Left renal pelvis (tissue), 4 donors: Measurements from ENCODE around the gene LIMS1. TPM values are rescaled to one million over a fixed set of nuclear protein-coding genes. Genes with fewer than 3 reads are reported as not detected.
"Not testable (repeated sequence)": the region's sequence is repeated elsewhere in the genome, so short reads cannot be mapped to it uniquely, and the experiment has no call there.

Experiments used
- DNase-seq, 4 donors: peaks; one replicate each; pipeline ENCODE4 v3.0.0-alpha.2; 2013; ENCODE audit warnings: low read depth in 4 of 4, low spot score in 3 of 4
- polyA plus RNA-seq, 4 donors: library from polyadenylated mRNA; unstranded; fragments of 120-200 nt; gene quantifications; one replicate each; pipeline ENCODE4 v1.2.1, GENCODE V29; 2013; ENCODE audit not compliant: insufficient read length in 4 of 4

Gene LIMS1
- polyA plus RNA-seq, 4 donors, result 48.1 to 54.0 (median 51.3) TPM

DNA sequence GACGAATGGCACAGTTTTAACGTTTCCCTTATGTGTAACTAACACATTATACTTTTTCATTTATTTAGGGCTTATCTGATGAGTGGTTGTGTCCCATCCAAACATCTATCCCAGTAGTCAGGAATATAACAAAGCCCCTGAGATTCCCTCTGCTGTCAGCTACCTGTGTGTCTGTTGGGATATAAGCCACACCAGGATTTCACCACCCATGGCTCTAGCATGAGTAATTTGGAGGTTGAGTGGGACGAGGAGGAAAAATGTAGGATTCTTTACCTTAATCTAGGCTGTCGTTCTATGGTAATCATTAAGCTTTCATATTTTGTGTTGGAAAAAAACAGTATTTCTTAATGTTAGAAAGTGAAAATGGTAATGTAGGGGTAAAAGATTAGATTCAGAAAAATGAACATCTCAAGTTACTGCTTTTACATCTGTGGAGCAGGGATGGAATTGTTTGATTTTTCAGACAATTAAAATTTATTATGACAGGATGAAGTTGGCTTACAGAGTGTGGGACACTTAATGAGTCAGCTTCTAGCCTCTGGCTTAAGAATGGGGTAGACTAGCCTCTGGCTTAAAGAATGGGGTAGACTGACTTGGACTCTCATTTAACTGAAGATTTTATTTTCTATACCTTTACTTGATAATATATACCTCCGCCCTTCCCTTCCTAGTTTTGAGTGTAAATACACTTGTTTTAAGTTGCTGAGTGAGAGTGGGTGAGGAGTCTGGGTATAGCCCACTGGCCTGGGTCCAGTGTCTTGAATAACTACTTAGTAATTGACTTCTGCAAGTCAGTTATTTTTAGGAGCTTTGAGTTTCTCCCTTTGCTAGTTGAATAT lies 96.5 kb downstream of the LIMS1 start:
- DNase-seq, result no peak

DNA sequence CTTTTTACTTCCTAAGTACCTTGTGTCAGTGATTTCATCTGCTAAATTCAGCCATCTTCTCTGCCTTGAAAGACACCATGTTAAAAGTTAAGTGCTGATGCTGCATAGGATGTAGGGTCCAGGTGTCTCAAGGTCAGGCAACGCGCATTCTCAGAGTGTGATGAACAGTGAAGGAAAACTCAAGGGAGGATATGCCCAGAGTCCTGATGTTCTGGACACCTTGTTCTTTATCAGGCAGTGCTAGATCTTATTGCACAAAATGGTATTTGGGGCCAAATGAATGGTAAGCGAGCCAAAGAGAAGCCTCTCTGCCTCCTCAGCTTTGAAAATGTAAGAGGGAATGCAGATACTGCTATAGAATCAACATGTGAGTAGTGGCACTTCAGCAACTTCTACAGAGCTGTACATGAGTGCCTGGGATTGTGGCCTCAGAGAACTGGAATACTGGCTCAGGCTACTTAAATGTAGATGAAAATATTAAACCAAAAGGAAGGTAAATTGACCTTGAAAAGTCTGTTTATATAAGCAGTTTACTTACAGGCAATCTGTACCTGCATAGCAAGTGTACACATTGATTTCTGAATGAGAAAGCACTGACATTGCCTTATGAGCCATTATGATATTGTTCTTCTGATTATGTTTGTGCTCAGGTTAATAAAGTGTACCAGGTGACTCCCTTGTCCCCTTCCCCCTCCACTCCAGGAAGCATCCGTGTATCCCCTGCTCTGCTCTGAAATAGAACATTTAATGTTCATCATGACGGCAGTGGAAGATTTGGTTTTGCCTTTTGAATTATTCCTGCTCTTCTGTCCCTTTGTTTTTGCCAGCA lies 98.3 kb downstream of the LIMS1 start:
- no peak for DNase-seq

DNA sequence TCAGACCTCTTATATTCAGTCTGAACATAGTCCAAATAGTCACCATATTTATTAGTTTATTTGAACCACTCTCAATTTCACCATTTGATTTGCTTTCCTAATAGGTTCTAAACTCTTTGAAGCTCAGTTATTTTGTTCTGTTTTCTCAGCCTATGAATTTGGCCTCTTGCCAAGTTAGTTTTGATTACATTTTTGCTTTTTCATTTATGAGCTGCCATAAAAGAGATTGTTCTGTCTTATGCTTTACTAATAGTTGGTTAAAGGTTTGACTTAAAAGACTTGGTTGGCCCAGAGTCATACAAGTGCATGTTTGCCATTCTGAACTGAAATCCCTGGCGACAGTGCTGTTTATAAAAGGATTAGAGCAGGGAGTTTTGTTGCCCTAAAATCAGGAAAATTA lies 99.1 kb downstream of the LIMS1 start:
- no peak for DNase-seq

DNA sequence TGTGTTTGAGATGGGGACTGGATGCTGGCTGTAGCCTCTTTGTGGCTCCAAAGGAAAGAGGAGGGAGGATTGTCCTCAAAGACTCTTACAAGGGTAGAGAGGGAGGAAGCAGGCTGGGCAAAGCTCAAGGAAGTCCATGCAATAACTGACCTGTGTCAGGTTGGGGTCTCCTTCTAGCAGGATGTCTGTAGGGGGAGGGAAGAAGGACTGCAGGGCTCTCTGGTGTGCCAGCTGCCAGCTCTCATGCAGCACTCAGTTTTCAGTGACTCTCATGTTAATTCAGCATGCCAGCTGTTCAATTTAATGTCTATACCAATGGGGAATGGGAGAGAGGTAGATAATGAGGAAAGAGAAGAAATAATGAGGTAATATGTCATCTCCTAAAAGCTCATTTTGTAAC lies 99.7 kb downstream of the LIMS1 start:
- no peak for DNase-seq

DNA sequence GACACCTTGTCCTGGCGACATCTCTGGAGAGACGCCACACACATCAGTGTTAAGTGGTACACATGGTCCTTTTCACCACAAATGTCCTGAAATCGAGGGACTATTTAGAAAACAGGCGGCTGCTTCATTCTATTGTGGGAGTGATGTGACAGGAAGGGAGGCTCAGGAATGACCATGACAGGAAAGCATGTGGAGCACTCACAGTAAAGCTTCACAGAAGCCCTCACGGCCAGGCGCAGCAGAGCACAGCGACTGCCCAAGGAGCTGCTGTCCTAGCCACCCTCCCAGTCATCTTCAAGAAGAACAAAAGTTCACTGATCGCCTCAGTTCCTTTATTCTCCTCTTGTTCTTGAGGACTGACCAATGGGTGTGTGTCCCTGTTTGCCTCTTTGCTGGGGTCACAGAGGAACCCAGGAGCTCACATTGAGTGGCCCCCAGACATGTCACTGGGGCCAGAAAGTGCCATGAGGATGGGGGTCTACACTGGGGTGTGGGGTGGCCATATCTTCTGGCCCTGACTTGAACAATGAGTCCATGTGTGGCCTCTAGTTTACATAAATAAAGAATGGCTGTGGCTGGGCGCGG lies 100.4 kb downstream of the LIMS1 start:
- DNase-seq, result no peak

DNA sequence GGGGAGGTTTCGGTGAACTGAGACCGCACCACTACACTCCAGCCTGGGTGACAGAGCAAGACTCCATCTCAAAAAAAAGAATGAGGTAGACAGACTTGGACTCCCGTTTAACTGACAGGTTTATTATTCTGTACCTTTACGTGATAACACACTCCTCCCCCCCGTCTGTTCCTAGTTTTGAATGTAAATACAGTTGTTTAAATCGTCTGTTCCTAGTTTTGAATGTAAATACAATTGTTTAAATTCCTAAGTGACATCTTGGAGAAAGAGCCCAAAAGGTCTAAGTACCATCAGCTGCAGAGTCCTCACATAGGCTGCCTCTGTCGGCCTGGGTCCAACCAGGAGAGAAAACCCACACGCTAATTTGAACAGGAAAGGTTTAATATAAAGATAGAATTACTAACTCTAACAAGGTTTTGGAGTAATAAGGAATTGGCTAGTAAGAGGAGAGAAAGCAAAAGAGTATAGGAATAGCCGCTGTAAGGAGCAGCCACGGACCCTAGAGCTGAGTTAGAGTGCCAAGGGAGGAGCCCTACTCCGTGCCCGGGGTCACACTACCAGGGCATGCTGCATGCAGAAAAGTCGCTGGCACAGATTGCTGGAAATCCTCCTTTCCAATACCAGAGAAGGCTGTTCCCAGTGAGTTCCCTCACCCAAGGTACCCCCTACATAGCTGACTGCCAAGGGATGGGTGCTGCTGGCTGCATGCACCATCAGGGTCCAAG lies 101.5 kb downstream of the LIMS1 start:
- no peak for DNase-seq

DNA sequence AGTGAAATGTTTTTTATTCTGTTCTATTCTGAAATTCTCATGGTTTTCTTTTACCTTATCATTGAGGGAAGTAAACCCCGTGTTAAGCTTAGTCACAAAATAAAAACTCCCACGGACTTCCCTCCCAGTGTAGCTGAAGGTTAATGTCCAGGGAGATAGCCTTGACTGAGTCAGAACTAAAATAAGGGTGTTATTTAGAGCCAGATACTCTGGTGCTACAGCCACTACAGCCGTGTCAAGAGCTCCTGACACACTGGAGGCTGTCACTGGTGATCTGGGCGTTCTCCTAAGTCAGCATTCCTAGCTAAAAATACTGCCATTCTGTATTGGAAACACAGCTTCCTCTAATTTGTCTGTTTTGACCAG lies 103.0 kb downstream of the LIMS1 start:
- DNase-seq, result no peak

DNA sequence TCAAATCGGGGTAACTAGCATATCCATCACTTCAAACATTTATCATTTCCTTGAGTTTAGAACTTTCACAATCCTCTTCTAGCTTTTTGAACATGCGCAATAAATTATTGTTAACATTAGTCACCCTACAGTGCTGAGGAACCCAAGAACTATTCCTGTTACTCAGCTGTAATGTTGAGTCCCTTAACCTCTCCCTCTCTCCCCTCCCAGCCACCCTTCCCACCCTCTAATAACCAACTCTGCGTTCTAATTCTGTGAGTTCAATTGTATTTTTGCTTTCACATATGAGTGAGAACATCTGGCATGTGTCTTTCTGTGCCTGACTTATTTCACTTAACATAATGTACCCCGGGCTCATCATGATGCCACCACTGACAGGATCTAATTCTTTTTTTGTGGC lies 106.5 kb downstream of the LIMS1 start:
- no peak for DNase-seq

DNA sequence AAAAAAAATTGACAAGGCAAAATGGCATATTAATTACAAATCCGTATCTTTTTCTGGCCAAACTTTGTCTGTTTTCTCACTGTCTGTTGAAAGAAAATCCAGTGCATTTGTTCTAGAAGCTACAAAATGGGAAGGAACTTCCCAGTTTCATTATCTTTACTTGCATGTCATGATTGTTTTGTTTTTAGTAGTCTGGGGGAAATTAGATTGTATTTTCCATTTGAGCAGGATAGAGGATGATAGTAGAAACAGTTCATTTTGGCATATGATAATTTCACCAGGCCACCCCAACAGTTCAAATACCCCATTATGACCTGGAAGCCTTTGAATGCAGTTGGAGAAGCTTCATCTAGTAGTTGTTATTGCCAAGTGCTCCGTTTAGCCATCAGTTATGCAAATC lies 107.5 kb downstream of the LIMS1 start:
- DNase-seq, result no peak

DNA sequence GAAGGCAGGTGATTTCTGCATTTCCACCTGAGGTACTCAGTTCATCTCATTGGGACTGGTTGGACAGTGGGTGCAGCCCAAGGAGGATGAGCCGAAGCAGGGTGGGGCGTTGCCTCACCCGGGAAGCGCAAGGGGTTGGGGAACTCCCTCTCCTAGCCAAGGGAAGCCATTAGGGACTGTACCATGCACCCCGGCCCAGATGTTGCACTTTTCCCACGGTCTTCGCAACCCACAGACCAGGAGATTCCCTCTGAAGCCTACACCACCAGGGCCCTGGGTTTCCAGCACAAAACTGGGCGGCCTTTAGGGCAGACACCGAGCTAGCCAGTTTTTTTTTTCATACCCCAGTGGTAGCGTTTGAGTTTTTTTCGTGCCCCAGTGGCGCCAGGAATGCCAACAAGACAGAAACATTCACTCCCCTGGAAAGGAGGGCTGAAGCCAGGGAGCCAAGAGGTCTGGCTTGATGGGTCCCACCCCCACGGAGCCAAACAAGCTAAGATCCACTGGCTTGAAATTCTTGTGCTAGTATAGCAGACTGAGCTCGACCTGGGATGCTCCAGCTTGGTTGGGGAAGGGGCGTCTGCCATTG lies 109.1 kb downstream of the LIMS1 start:
- DNase-seq, result no peak

DNA sequence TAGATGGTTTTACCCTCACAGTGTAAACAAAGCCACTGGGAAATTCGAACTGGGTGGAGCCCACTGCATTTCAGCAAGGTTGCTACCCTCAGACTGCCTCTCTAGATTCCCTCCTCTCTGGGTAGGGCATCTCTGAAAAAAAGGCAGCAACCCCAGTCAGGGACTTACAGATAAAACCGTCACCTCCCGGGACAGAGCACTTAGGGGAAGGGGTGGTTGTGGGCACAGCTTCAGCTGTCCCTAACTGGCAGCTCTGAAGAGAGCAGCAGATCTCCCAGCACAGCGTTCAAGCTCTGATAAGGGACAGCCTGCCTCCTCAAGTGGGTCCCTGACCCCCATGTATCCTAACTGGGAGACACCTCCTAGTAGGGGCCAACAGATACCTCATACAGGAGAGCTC lies 109.6 kb downstream of the LIMS1 start:
- DNase-seq, result not testable (repeated sequence)

DNA sequence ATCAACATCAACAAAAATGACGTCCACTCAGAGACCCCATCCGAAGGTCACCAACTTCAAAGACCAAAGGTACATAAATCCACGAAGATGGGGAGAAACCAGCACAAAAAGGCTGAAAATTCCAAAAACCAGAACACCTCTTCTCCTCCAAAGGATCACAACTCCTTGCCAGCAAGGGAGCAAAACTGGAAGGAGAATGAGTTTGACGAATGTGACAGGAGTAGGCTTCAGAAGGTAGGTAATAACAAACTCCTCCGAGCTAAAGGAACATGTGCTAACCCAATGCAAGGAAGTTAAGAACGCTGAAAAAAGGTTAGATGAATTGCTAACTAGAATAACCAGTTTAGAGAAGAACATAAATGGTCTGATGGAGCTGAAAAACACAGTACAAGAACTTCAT lies 110.2 kb downstream of the LIMS1 start:
- DNase-seq, result not testable (repeated sequence)

DNA sequence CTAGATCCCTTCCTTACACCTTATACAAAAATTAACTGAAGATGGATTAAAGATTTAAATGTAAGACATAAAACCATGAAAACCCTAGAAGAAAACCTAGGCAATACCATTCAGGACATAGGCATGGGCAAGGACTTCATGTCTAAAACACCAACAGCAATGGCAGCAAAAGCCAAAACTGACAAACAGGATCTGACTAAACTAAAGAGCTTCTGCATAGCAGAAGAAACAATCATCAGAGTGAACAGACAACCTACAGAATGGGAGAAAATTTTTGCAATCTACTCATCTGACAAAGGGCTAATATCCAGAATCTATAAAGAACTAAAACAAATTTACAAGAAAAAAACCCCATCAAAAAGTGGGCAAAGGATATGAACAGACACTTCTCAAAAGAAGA lies 114.5 kb downstream of the LIMS1 start:
- not testable (repeated sequence) for DNase-seq

DNA sequence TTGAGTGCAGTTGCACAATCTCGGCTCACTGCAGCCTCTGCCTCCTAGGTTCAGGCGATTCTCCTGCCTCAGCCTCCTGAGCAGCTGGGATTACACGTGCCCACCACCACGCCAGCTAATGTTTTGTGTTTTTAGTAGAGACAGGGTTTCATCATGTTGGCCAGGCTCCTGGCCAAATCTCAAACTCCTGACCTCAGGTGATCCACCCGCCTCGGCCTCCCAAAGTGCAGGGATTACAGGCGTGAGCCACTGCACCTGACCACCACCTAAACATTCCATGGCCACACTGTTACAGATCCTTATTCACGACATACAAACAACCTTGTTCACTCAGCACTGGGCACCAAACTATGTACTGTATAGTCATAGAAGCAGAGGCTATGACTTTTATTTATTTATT lies 116.2 kb downstream of the LIMS1 start:
- DNase-seq, result not testable (repeated sequence)

DNA sequence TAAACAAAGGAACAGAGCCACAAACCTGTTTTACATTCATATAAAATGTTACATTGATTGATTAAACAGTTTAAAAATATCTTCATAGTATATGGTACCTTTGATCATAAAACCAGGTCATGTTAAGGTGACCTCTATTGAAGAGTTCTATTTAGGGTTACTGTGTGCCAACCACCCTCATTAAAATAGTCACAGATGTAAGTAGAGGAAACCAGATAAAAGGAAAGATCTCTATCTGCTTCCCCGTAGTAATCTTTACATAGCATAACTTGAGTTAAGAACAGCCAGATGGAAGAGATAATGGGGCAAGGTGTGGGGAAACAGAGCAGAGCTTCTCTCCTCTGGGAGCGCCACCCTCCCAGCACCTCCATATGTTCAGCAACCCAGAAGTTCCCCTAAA lies 117.2 kb downstream of the LIMS1 start:
- DNase-seq, result not testable (repeated sequence)

DNA sequence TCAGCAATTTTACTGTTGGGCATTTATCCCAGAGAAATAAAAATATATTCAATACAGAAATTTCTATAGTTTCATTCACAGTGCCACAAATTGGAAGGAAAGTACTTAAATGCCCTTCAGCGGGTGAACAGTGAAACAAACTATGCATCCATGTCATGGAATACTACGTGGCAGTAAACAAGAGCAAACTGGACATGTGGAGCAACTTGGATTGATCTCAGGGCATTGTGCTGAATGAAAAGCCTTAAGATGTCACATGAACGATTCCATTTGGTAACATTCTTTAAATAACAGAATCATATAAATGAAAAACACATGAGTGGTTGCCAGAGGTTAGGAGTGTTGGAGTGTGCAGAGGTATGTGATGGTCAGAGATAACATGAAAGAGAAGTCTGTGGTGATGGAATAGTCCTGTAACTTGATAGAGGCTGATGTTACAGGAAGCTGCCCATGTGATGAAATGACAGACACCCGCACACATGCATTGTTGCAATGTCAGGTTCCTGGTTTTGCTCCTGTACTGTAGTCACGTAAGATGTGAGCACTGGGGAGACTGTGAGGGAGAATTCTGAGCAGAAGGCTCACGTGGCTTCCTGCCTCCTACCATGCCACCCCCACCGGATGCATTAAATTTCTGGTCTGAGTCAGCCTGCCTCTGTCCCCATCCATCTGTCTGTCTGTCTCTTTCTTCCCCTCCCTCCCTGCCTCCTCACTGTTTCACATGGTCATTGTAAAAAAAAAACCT lies 118.1 kb downstream of the LIMS1 start:
- not testable (repeated sequence) for DNase-seq

DNA sequence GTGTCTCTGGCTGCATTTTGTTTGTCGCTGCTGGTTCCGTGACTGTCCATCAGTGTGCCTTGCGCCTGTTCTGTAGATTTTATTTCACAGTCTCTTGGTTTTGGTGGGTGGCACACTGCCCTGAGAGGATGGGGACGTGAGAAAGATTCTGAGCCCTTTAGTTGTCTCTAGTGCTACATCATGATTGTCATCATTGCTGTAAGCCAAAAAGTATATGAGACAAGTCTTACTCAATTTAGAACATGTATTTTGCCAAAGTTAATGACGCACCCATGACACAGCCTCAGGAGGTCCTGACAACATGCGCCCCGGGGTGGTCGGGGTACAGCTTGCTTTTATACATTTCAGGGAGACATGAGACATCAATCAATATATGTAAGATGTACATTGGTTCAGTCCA lies 119.2 kb downstream of the LIMS1 start:
- DNase-seq, result not testable (repeated sequence)

DNA sequence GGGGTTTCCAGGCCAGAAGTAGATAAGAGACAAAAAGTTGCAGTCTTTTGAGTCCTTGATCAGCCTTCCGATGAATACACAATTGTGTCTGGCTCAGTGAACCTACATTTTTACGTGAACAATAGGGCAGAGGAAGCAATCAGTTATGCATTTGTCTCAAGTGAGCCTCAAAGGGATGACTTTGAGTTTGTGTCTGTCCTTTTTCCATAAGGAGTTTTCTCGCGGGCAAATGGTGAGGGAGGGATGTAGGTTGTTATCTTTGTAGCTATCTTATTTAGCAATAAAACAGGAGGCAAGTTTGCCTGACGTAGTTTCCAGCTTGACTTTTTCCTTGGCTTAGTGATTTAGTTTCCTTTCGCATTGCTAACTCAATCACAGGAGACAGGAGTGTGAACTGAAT lies 119.6 kb downstream of the LIMS1 start:
- DNase-seq, result not testable (repeated sequence)

DNA sequence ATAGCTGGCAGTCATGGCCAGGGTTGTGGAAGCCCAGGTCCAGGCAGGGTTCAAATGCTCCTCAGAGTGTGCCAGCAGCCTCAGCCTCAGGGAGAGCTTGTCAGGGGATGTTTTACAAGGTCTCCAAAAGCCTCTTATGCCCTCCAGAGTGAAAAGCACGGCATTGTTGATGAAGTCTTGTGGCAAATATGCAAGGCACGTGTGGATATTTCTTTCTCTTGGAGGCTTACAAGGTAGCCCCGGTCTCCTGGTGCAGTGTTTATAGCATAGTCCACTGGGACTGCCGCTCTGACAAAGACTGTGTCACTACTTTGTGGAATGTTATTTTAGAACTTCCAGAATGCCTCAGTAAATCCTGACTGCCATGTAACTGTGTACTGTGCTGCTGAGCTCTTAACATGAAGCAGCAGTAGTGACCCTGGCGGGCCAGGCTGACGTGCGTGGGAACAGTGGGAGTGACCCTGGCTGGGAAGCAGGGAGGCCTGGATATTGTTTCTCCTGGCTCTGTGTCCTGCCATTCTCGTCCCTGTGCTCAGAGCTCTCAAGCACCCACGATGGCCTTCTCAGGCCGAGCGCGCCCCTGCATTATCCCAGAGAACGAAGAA lies 120.4 kb downstream of the LIMS1 start:
- DNase-seq, result not testable (repeated sequence)
